Nephron progenitor cell (in vitro differentiated cells): ENCODE measurements around the gene CYBRD1.

Experiments
- DNase-seq: peaks from one replicate; pipeline ENCODE4 v3.0.0; 2021
- H3K27ac Mint-ChIP-seq: 2 replicates; pipeline ENCODE4 v1.8.0; 2021; ENCODE audit warnings: mild to moderate bottlenecking, moderate library complexity, mixed read lengths
- H3K27me3 Mint-ChIP-seq: 2 replicates; pipeline ENCODE4 v1.8.0; 2021; ENCODE audit warnings: mild to moderate bottlenecking, low read depth, mixed read lengths; ENCODE audit not compliant: poor library complexity
- H3K36me3 Mint-ChIP-seq: 2 replicates; pipeline ENCODE4 v1.8.0; 2021; ENCODE audit warnings: low read depth, mixed read lengths
- H3K4me1 Mint-ChIP-seq: 2 replicates; pipeline ENCODE4 v1.8.0; 2021; ENCODE audit warnings: mixed read lengths
- H3K4me3 Mint-ChIP-seq: 2 replicates; pipeline ENCODE4 v1.8.0; 2021; ENCODE audit warnings: mild to moderate bottlenecking, moderate library complexity, mixed read lengths
- H3K9me3 Mint-ChIP-seq: 2 replicates; pipeline ENCODE4 v1.8.0; 2021; ENCODE audit warnings: mild to moderate bottlenecking, moderate library complexity, mixed read lengths
- TF ChIP-seq, protein P1 (sequence below): fragments of 200-600 bp; sonication (generic); IDR thresholded peaks from 2 replicates; pipeline ENCODE4 v1.5.0; 2021; ENCODE audit warnings: antibody characterized with exemption

CYBRD1 gene

GRCh38 chr2:171571721-171572120 is 49.4 kb downstream of the CYBRD1 start:
- Mint-ChIP-seq H3K27ac (no peak overlapping the region), H3K36me3 (no peaks in the 10 kb centered on the region)

DNA sequence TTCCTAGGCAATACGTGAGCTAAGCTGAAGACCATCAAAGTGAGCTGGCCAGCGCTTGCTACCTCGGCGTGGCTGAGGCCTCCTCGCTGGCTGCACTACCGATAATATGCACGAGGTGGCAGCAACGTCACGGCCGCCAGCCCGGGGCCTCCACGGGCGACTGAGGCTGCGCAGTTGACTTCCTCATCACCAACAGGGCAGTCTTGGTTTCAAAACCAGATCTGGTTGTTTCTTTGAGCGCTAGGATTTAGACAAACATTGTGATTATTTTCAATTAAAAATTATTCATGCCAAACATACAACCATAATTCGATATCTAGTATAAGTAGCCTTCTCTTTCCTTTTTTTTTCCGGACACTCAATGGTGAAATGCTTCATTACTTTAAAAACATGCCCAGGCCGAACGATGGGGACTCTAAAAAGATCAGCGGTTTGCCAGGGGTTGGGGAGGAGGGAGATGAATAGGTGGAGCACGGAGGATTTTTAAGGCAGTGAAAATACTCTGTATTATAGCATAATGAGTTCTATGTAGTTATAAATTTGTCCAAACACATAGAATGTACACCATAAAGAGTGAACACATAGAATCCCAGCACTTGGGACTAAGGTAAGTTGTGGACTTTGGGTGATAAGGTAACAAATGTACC is 52.0 kb downstream of the CYBRD1 start:
- TF ChIP-seq, protein P1, sequence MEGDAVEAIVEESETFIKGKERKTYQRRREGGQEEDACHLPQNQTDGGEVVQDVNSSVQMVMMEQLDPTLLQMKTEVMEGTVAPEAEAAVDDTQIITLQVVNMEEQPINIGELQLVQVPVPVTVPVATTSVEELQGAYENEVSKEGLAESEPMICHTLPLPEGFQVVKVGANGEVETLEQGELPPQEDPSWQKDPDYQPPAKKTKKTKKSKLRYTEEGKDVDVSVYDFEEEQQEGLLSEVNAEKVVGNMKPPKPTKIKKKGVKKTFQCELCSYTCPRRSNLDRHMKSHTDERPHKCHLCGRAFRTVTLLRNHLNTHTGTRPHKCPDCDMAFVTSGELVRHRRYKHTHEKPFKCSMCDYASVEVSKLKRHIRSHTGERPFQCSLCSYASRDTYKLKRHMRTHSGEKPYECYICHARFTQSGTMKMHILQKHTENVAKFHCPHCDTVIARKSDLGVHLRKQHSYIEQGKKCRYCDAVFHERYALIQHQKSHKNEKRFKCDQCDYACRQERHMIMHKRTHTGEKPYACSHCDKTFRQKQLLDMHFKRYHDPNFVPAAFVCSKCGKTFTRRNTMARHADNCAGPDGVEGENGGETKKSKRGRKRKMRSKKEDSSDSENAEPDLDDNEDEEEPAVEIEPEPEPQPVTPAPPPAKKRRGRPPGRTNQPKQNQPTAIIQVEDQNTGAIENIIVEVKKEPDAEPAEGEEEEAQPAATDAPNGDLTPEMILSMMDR, result peak; percentile 99
- Mint-ChIP-seq H3K27ac (no peak overlapping the region), H3K27me3 (peaks cover 27% of the 10 kb centered on the region), H3K4me1 (no peaks in the 10 kb centered on the region), H3K9me3 (no peaks in the 10 kb centered on the region), H3K36me3 (no peaks in the 10 kb centered on the region), H3K4me3 (no peak overlapping the region)
- peak; percentile 90 for DNase-seq

More at GRCh38 chr2:171571721-171572120, 49.4 kb downstream of the CYBRD1 start:
- H3K4me3 Mint-ChIP-seq, result no peak overlapping the region
- H3K9me3 Mint-ChIP-seq, result no peaks in the 10 kb centered on the region
- H3K4me1 Mint-ChIP-seq, result no peaks in the 10 kb centered on the region
- no peak for DNase-seq
- peaks cover 27% of the 10 kb centered on the region for H3K27me3 Mint-ChIP-seq
- TF ChIP-seq, protein P1, result no peak

GRCh38 chr2:171575606-171576005 is 53.3 kb downstream of the CYBRD1 start:
- TF ChIP-seq, protein P1, result no peak
- no peak overlapping the region for H3K4me3 Mint-ChIP-seq
- no peak for DNase-seq
- no peak overlapping the region for H3K27ac Mint-ChIP-seq
- H3K27me3 Mint-ChIP-seq, result peaks cover 27% of the 10 kb centered on the region
- no peaks in the 10 kb centered on the region for H3K4me1 Mint-ChIP-seq
- H3K9me3 Mint-ChIP-seq, result no peaks in the 10 kb centered on the region
- H3K36me3 Mint-ChIP-seq, result no peaks in the 10 kb centered on the region

DNA sequence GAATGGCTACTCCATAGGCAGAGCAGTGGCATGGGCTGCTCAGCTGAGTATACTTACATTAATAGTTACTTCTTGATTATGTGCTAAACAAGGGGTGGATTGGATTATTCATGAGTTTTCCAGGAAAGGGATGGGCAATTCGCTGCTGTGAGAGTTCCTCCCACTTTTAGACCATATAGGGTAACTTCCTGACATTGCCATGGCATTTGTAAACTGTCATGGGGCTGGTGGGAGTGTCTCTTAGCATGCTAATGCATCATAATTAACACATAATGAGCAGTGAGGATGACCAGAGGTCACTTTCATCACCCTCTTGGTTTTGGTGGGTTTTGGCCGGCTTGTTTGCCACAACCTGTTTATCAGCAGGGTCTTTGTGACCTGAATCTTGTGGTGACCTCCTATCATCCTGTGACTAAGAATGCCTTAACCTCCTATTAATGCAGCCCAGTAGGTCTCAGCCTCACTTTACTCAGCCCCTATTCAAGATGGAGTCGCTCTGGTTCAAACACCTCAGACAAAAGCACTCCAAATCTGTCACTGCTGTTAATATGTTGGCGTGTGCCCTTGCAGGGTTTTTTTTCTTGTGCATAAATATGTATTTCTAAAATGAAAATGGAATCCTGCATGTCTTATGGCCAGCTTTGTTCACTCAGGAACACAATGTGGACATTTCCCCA is 56.0 kb downstream of the CYBRD1 start:
- H3K9me3 Mint-ChIP-seq, result no peaks in the 10 kb centered on the region
- H3K36me3 Mint-ChIP-seq, result no peaks in the 10 kb centered on the region
- no peaks in the 10 kb centered on the region for H3K4me1 Mint-ChIP-seq
- H3K27me3 Mint-ChIP-seq, result peaks cover 16% of the 10 kb centered on the region
- no peak overlapping the region for H3K4me3 Mint-ChIP-seq
- TF ChIP-seq, protein P1, result no peak
- DNase-seq, result no peak
- H3K27ac Mint-ChIP-seq, result no peak overlapping the region

DNA sequence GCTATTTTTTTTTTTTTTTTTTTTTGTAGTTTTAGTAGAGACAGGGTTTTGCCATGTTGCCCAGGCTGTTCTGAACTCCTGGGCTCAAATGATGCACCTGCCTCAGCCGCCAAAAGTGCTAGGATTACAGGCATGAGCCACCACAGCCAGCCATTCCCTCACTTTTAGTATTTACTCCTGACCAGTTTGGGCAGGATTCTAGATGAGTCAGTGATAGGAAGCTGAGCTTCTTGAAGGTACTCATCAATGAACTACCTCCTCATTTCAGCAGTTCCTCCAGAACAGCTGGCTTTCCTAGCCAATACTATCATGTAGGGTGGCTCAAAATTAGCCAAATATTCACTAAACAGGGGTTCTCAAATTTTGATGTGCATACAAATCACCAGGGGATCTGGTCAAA is 57.2 kb downstream of the CYBRD1 start:
- DNase-seq, result no peak
- Mint-ChIP-seq H3K36me3 (no peaks in the 10 kb centered on the region), H3K27ac (no peak overlapping the region), H3K4me1 (no peaks in the 10 kb centered on the region), H3K27me3 (peaks cover 11% of the 10 kb centered on the region), H3K9me3 (no peaks in the 10 kb centered on the region), H3K4me3 (no peak overlapping the region)
- TF ChIP-seq, protein P1, result no peak

GRCh38 chr2:171583566-171583965 is 61.3 kb downstream of the CYBRD1 start:
- no peak for DNase-seq
- Mint-ChIP-seq H3K36me3 (no peaks in the 10 kb centered on the region), H3K27me3 (peaks cover 8% of the 10 kb centered on the region), H3K27ac (no peak overlapping the region), H3K4me3 (no peak overlapping the region), H3K9me3 (no peaks in the 10 kb centered on the region), H3K4me1 (no peaks in the 10 kb centered on the region)
- TF ChIP-seq, protein P1, result no peak
